Measurements from ENCODE around the gene SORCS2.

Gene SORCS2

GRCh38 chr4:7672601-7673000 is 480.3 kb downstream of the SORCS2 start:
- H3K27ac ChIP-seq, result no peak overlapping the region
- DNase-seq (ENCODE audit: low spot score), result no peak
- no peak for TF ChIP-seq CTCF (IDR thresholded peaks at IDR 0.05)
- no peak overlapping the region for H3K4me3 ChIP-seq

GRCh38 chr4:7673121-7673520 is 480.8 kb downstream of the SORCS2 start:
- Histone ChIP-seq H3K4me3 (no peak overlapping the region), H3K27ac (no peak overlapping the region)
- no peak for TF ChIP-seq CTCF (IDR thresholded peaks at IDR 0.05)
- no peak for DNase-seq (ENCODE audit: low spot score)

- DNase-seq (ENCODE audit: low spot score), result no peak
- Histone ChIP-seq H3K4me3 (no peak overlapping the region), H3K27ac (no peak overlapping the region)
- TF ChIP-seq CTCF (IDR thresholded peaks at IDR 0.05), result no peak
Observed at GRCh38 chr4:7674706-7675105, 482.4 kb downstream of the SORCS2 start.

- no peak overlapping the region for H3K4me3 ChIP-seq
- no peak for TF ChIP-seq CTCF (IDR thresholded peaks at IDR 0.05)
- no peak overlapping the region for H3K27ac ChIP-seq
- DNase-seq (ENCODE audit: low spot score), result no peak
Observed at GRCh38 chr4:7675136-7675535, 482.8 kb downstream of the SORCS2 start.

- TF ChIP-seq CTCF (IDR thresholded peaks at IDR 0.05), result no peak
- H3K27ac ChIP-seq, result no peak overlapping the region
- no peak for DNase-seq (ENCODE audit: low spot score)
- H3K4me3 ChIP-seq, result no peak overlapping the region
Observed at GRCh38 chr4:7675612-7676320, 483.4 kb downstream of the SORCS2 start.

- no peak for TF ChIP-seq CTCF (IDR thresholded peaks at IDR 0.05)
- no peak overlapping the region for H3K4me3 ChIP-seq
- DNase-seq (ENCODE audit: low spot score), result no peak
- H3K27ac ChIP-seq, result no peak overlapping the region
Observed at GRCh38 chr4:7676398-7676922, 484.1 kb downstream of the SORCS2 start.

GRCh38 chr4:7677086-7677485 is 484.7 kb downstream of the SORCS2 start:
- DNase-seq (ENCODE audit: low spot score), result no peak
- Histone ChIP-seq H3K4me3 (no peak overlapping the region), H3K27ac (no peak overlapping the region)
- no peak for TF ChIP-seq CTCF (IDR thresholded peaks at IDR 0.05)
